ENCODE data around the gene FSTL5.

The FSTL5 gene

DNA sequence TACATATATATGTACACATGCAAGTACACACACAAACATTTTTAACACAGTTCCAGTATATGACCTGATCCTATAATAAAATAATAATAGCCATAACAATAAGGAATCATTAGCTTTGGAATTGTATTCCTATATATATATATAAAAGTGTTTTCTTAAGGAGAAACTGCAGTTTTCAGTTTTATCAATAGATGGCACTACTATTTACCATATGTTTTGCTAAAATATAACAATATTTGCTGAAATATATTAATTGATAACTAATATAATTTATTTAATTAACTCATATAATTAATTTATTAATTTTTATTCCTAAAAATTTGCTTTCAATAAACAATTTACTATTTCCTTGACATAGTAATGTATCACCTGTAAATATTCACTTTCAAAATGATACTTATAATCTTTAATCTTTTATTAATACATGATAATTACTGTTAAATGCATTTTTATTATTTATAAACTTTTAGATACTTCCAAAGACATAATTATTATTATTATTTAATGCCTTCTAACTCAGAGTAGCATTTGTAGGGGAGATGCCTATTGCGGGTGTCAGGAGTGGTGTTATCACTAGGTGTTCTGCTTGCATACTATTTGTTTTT, 599.5 kb downstream of the FSTL5 start:
- no peak for DNase-seq

- DNase-seq, result no peak
Measured at GRCh38 chr4:161555689-161556660, 607.8 kb downstream of the FSTL5 start.

- no peak for DNase-seq
Measured at GRCh38 chr4:161554372-161554990, 609.3 kb downstream of the FSTL5 start.

GRCh38 chr4:161546902-161547301, 616.9 kb downstream of the FSTL5 start:
- DNase-seq, result no peak

- no peak for DNase-seq
Measured at GRCh38 chr4:161540265-161540664, 623.5 kb downstream of the FSTL5 start.

DNA sequence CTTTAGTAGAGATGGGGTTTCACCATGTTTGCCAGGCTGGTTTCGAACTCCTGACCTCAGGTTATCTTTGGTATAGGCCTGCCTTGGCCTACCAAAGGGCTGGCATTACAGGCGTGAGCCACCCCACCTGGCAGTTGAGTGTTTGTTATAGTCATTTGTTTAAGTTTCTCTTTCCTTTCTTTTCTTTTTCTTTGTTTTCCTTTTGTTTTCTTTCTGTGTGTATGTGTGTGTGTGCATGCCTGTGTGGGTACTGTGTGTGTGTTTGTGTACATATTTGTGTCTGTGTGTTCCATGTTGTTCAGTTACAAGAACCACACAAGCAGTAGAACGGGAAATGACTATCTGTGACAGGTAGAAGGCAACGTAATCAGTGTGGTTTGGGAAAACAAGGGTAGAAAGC, 624.9 kb downstream of the FSTL5 start:
- DNase-seq, result no peak

DNA sequence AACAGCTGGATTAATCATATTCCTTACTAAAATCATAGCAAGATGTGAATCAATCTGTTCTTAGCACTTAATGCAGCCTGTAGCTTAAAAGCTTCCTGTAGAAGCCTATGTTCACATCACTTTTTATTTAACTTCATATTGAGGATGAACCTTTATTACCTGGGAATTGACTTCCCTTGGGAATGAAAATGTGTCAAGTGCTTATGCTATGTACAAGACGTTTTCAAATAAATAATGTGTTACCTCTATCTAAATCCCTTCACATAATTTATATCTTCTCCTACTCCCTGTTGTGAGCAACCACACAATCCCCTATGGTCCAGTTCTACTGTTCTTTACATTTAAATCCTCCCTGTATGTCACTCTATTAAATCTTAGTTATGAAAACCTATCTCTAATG, 633.1 kb downstream of the FSTL5 start:
- no peak for DNase-seq

GRCh38 chr4:161525121-161525520, 638.7 kb downstream of the FSTL5 start:
- DNase-seq, result no peak

DNA sequence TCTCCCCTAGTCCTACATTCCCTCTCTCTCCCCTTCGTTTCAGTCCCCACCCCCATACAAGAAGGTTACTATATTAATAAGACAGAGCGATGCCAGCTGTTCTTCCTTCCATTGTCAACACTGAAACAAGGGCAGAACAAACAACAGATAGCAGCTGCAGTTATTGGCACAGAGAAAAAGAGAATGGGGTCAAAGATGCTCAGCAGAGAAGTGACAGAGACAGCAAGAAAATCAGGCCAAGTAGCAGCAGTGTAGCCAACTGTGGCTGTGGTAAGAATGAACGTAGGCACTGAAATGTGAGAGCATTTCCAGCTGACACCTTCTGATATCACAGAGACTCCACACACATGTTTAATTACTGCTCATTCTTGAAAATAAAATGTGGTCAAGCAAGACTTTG, 641.8 kb downstream of the FSTL5 start:
- no peak for DNase-seq

DNA sequence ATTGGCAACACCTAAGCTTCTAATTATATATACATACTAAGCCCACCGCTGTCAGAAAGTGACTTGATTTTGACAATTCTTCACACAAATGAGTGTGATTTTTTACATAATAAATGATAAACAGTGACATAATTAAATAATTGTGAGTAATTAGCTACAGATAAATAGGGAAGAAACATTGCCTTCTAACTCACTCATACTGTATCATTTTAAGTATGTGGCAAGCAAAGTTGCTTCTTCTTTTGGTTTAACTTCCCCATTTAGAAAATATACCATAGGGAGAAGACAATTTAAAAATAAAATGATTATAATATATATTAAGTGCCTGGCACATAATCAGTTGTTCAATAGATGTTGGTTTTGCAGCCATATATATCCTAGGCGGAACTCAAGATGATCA, 644.2 kb downstream of the FSTL5 start:
- DNase-seq, result no peak

DNA sequence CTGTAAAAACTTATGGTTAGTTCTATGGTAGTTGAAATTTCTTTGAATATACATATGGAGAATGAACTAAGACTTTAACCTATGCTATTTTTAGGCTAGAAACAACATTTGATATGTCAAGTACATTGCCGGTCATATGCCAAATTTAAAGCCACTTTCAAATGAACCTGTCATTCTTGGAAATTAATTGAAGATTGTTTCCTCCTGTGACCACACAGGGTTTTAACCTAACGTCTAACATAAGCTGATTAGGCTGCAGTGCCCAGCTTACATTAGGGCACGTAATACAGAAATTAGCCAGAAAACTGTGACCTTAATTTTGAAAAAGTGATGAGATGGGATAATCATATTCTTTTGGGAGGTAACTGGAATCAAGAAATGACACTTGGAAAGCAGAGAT, 645.9 kb downstream of the FSTL5 start:
- no peak for DNase-seq

GRCh38 chr4:161505141-161505540, 658.7 kb downstream of the FSTL5 start:
- DNase-seq, result no peak

DNA sequence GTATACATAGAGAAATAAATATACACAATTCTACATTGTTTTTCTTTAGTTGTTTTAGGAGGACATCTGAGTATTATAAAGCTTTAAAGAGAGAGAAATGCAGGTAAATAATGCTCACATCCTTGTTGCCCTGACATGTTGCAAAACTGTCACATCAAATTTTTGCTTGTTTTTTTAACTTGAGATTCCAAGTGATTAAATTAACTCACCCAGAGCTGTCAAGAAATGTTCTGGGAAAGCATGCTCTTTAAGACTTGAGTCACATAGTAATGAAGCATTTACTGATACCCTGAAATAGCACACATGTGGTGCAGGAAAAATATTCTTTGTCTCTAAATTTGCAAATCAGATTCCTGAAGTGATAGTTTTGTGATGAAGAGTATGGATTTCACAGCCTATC, 665.6 kb downstream of the FSTL5 start:
- no peak for DNase-seq

DNA sequence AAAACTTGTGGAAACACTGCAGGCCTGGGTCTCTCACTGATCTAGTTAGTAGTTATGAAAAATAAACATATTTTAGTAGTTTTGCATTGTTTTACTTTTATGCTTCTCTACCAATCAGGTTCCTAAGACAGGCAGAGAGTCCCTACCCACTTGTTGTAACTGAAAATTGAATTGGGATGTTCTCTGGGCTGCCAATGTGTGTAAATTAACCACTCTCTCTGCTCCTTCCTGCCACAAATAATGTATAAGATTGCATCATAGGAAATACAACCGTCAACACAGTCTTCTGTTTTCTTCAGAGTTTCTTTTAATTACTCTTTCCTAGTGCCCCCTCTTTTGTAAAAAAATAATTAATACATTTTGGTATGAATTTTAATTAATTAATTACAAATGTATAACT, 677.3 kb downstream of the FSTL5 start:
- DNase-seq, result no peak

DNA sequence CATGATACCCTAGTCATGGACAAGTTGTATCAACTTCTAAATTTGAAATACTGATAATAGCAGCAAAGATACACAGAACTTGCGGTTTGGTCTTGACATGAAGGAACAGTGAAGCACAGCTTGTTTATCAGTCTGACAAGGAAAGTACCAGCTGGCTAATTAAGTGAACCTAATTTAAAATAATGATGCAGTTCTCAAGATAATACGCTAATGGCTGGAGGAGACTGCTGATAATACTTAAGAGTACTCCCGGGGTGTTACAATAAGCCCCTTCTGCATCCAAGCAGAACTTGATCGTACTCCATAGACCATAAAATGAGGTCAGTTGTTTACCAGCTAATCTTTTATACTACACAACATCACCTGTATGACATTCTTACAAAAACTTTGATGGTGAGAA, 697.5 kb downstream of the FSTL5 start:
- no peak for DNase-seq

DNA sequence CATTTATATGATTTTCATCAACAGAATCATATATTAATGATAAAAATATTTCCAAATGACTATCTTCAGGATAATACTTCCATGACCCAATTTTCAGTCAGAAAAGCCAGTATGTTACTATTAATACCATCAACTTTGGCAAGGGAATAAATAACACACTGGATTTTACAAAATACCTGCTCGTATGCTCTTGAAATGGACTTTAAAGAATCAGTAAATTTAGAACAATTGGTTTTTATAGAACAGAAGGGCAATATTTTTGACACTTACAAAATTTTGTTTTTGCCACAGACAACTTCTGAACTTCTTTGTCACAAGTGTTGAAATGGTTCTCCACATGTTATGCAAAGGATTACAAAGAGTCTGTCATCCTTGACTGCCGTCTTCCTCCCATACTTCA, 700.4 kb downstream of the FSTL5 start:
- DNase-seq, result no peak

DNA sequence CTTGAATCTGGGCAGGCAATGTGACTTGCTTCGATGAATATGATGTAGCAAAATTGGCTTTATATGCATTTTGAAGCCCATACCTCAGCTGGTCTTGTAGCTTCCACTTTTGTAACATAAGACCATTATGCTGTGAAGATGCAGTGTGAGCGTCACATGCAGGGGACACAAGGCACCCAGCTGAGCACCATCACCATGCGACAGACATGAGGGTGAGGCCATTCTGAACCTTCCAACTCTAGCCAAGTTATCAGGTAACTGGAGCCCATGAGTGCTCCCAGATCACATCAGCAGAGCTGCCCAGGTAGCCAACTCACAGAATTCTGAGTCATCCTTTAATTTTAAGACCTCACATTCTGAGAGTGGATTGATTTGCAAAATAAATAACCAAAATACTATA, 705.9 kb downstream of the FSTL5 start:
- DNase-seq, result no peak

GRCh38 chr4:161457311-161457710, 706.5 kb downstream of the FSTL5 start:
- DNase-seq, result no peak

DNA sequence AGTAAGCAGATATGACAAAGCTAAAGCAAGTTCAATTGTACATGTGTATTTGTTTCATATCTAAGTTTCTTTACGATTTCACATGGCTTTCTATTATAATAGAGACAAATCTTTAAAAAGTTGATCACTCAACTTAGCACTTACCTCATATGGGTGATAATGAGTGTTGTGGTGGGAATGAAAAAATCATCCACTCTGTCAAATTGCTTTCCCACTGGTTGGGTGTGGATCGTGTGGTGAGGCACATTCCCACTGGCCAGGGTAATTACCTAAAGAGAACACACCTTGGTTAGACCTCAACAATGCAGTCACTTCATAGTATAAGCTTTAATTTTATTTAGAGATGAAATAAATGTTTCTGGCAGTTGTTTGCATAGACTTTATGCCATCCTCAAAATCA, 708.9 kb downstream of the FSTL5 start:
- DNase-seq, result no peak

DNA sequence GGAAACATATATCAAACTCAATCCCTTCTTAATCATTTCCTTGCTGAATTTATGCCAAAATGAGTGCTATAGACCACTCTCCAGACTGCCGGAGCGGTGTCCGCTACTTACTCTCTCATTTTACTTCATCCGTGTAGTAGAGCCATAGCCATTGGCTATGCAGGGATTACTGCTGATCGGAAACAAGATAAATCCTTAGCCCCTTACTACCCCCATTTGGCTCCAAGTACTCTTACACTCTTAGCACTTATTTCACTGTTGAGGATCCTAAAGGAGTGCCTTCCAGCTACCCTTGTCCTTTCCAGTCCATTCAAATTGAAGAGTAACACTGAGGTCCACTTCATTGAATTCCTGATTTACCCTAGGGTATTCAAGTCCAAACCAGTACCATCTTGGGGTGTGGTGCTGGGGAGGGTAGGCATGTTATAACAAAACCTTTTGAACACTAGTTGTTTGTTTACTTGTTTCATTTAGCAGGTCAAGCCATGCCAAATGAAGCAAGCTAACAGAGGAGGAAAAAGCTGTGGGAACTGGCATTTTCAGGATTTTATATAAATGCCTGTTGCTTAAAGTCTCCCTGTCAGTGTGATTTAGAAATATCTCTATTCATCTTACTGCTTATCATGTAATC, 715.1 kb downstream of the FSTL5 start:
- DNase-seq, result no peak

DNA sequence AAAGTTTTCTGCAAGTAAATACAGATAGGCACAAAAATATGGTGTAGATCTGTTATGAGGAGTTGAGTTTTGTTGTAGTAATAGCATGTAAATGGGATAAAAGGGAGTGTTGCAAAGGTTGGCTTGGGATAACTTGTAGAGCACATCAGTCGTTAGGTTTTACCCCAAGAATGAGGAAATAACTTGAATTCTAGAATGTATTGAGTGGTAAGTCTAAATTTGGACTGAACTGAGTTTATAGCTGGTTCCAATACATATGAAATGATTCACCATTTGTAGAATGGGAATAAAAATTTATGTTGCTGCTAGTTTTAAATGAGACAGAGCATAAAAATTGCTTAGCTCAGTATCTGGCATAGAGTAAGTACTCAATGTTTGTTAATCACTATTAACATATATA, 719.2 kb downstream of the FSTL5 start:
- no peak for DNase-seq

GRCh38 chr4:161442921-161443320, 720.9 kb downstream of the FSTL5 start:
- no peak for DNase-seq

DNA sequence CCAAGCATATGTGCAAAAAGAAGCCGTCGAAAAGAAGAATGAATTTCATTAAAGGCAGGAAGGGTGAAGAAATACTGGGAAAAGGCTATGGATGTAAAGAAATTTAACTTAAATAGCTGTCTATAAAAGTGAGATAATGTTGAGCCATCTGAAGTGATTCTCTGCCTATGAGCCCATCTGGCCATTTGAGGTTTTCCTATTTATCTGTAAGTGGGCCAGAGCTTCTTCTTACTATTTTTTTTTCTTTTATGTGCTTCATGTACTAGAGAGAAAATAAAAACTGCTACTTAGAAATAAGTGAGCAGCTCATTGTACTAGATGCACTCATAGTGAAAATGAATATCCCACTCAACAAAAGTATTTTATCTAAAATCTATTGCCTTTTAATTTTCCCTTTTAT, 725.7 kb downstream of the FSTL5 start:
- DNase-seq, result no peak
